Measurements from ENCODE around the gene FSTL3. TPM values are rescaled to one million over a fixed set of nuclear protein-coding genes. Genes with fewer than 3 reads are reported as not detected.

FSTL3 gene
- total RNA-seq, 1 donor from 2014 or later: 2.4 TPM

DNA sequence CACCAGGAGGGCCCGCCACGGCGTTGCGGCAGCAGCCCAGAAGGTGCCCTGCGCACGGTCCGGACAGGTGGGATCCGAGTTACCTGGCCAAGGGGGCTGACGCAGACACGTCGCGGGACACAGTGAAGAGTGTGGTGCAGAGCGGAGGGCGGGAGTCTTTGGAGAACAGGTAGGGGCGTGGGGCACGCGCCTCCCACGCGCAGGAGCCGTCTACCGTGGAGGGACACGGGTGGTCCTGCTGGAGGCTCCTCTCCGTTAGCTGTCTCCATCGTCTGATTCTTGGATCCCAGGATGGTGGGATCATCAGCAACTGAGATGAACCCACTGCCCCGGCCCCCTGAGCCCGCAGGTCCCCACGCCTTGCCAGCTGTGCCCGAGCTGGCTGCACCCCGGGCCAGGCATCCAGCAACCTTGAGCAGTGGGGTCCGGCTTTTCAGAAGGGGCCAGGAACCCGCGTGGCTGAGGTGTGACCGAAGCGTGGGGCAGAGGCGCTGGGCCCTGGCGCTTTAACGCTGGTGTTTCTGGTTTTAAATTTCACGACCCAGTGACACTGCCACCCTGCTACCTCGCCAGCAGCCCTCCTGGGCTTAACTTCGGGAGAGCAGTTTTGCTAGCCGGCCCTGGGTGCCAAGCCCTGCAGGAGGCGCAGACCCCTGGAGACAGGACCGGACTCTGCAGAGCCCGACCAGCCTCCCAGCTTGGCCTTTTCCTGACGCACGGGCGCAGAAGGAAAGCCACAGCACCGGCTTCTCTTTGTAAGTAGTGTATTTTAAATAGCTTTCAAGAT lies 29.2 kb upstream of the FSTL3 start:
- Histone ChIP-seq H3K4me3 (no peak overlapping the region), H3K9me3 (ENCODE audit: low read depth) (no peaks in the 10 kb centered on the region), H3K27me3 (no peaks in the 10 kb centered on the region), H3K36me3 (no peaks in the 10 kb centered on the region), H3K9ac (no peak overlapping the region), H3K79me2 (ENCODE audit: low read depth) (peaks cover 5% of the 10 kb centered on the region), H3K27ac (no peak overlapping the region), H3K4me1 (no peaks in the 10 kb centered on the region), H4K20me1 (ENCODE audit: low read depth) (peaks cover 18% of the 10 kb centered on the region), H3F3A (ENCODE audit: low read depth) (no peaks in the 10 kb centered on the region), H2AFZ (replicated peaks) (no peak overlapping the region), H3K4me2 (no peak overlapping the region)
- Mint-ChIP-seq H3K27me3 (ENCODE audit: insufficient read depth, low read depth) (peaks cover 2% of the 10 kb centered on the region), H3K4me1 (no peaks in the 10 kb centered on the region), H3K4me3 (no peak overlapping the region), H3K9me3 (no peaks in the 10 kb centered on the region), H3K27ac (no peak overlapping the region), H3K36me3 (peaks cover 5% of the 10 kb centered on the region)
- no peak for DNase-seq (ENCODE audit: low spot score)
- TF ChIP-seq, protein P1, sequence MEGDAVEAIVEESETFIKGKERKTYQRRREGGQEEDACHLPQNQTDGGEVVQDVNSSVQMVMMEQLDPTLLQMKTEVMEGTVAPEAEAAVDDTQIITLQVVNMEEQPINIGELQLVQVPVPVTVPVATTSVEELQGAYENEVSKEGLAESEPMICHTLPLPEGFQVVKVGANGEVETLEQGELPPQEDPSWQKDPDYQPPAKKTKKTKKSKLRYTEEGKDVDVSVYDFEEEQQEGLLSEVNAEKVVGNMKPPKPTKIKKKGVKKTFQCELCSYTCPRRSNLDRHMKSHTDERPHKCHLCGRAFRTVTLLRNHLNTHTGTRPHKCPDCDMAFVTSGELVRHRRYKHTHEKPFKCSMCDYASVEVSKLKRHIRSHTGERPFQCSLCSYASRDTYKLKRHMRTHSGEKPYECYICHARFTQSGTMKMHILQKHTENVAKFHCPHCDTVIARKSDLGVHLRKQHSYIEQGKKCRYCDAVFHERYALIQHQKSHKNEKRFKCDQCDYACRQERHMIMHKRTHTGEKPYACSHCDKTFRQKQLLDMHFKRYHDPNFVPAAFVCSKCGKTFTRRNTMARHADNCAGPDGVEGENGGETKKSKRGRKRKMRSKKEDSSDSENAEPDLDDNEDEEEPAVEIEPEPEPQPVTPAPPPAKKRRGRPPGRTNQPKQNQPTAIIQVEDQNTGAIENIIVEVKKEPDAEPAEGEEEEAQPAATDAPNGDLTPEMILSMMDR (IDR thresholded peaks at IDR 0.05): no peak
- no peak for TF ChIP-seq EZH2 (IDR thresholded peaks at IDR 0.05)
- no peak for TF ChIP-seq EZH2phosphoT487 (IDR thresholded peaks at IDR 0.05)

GRCh38 chr19:647566-648284 lies 28.5 kb upstream of the FSTL3 start:
- H3K36me3 ChIP-seq: no peaks in the 10 kb centered on the region

DNA sequence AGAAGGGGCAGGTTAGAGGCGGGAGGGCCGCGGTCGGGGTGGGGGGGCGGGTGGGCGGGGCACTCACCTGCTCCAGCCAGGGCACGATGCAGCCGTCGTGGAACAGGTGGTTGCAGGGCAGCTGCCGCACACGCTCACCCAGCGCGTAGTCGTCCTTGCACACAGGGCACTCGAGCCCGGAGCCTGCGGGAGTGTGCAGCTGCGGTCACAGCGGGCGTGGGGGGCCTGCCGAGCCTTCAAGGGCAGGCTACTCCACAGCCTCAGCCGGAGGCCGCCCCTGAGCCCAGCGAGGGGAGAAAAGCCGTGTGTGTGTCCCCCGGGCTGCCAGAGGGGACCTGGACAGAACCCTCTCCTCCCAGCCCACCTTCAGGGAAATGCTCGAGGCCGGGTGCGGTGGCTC lies 27.9 kb upstream of the FSTL3 start:
- Mint-ChIP-seq H3K36me3 (peaks cover 5% of the 10 kb centered on the region), H3K4me1 (no peaks in the 10 kb centered on the region), H3K27ac (no peak overlapping the region), H3K27me3 (ENCODE audit: insufficient read depth, low read depth) (peaks cover 2% of the 10 kb centered on the region), H3K4me3 (no peak overlapping the region), H3K9me3 (no peaks in the 10 kb centered on the region)
- Histone ChIP-seq H2AFZ (replicated peaks) (no peak overlapping the region), H3K27me3 (no peaks in the 10 kb centered on the region), H3K79me2 (ENCODE audit: low read depth) (peaks cover 18% of the 10 kb centered on the region), H3K27ac (no peak overlapping the region), H3K9me3 (ENCODE audit: low read depth) (no peaks in the 10 kb centered on the region), H3K36me3 (no peaks in the 10 kb centered on the region), H3K4me1 (no peaks in the 10 kb centered on the region), H3F3A (ENCODE audit: low read depth) (no peaks in the 10 kb centered on the region), H4K20me1 (ENCODE audit: low read depth) (peaks cover 31% of the 10 kb centered on the region), H3K4me2 (no peak overlapping the region), H3K4me3 (no peak overlapping the region), H3K9ac (no peak overlapping the region)
- no peak for DNase-seq (ENCODE audit: low spot score)
- TF ChIP-seq EZH2 (IDR thresholded peaks at IDR 0.05) (no peak), EZH2phosphoT487 (IDR thresholded peaks at IDR 0.05) (no peak)
- TF ChIP-seq, protein P1 (IDR thresholded peaks at IDR 0.05): no peak

More at GRCh38 chr19:647566-648284, 28.5 kb upstream of the FSTL3 start:
- no peaks in the 10 kb centered on the region for H3K4me1 Mint-ChIP-seq
- no peak overlapping the region for H3K27ac ChIP-seq
- no peaks in the 10 kb centered on the region for H3K9me3 Mint-ChIP-seq
- no peaks in the 10 kb centered on the region for H3F3A ChIP-seq (ENCODE audit: low read depth)
- no peaks in the 10 kb centered on the region for H3K9me3 ChIP-seq (ENCODE audit: low read depth)
- TF ChIP-seq EZH2phosphoT487 (IDR thresholded peaks at IDR 0.05) (no peak), EZH2 (IDR thresholded peaks at IDR 0.05) (no peak)
- TF ChIP-seq, protein P1 (IDR thresholded peaks at IDR 0.05): no peak
- no peak overlapping the region for H3K4me3 Mint-ChIP-seq
- H3K4me3 ChIP-seq: no peak overlapping the region
- peaks cover 5% of the 10 kb centered on the region for H3K36me3 Mint-ChIP-seq
- peaks cover 12% of the 10 kb centered on the region for H3K79me2 ChIP-seq (ENCODE audit: low read depth)
- peaks cover 26% of the 10 kb centered on the region for H4K20me1 ChIP-seq (ENCODE audit: low read depth)
- H3K27me3 ChIP-seq: no peaks in the 10 kb centered on the region
- H2AFZ ChIP-seq (replicated peaks): no peak overlapping the region
- H3K4me1 ChIP-seq: no peaks in the 10 kb centered on the region
- H3K27ac Mint-ChIP-seq: no peak overlapping the region
- no peak for DNase-seq (ENCODE audit: low spot score)
- peaks cover 2% of the 10 kb centered on the region for H3K27me3 Mint-ChIP-seq (ENCODE audit: insufficient read depth, low read depth)
- no peak overlapping the region for H3K9ac ChIP-seq
- no peak overlapping the region for H3K4me2 ChIP-seq
